ENCODE data around the gene GPHA2.

DNA sequence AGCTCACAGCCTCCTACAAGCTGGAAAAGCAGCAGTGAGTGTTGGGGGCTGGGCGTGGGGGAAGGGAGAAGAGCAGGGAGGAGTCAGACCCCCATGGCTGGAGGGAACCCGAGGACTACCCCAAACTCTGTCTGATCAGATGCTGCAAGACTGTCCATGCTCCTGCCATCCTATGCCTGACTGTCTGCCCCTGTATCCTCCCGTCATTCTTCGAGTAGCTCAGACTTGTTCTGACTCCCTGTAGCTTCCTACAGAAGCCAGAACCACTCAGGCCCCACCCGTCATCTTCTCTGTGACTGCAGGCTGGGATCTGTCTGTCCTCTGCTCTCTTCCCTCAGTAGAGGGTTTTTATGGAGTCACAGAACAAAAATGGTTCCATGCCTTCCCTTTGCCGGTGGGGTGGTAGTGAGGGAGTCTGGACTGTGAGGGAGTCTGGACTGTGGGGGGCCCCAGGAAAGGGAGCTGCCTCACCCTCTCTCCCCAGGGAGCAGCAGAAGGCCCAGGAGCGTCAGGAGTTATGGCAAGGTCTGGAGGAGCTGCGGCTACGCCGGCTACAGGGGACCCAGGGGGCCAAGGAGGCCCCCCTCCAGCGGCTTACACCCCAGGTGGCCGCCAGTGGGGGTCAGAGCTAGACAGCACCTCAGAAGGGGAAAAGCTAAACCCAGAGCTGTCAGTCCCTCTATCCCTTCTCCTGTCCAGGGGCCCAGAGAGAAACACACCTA lies 2.3 kb downstream of the GPHA2 start:
- TF ChIP-seq MAX (IDR thresholded peaks at IDR 0.05): no peak
- TF ChIP-seq TAF1 (IDR thresholded peaks at IDR 0.05; ENCODE audit: low read depth): no peak
- no peak for TF ChIP-seq FOXM1 (IDR thresholded peaks at IDR 0.05; ENCODE audit: borderline replicate concordance, low read depth)
- TF ChIP-seq, protein P1, sequence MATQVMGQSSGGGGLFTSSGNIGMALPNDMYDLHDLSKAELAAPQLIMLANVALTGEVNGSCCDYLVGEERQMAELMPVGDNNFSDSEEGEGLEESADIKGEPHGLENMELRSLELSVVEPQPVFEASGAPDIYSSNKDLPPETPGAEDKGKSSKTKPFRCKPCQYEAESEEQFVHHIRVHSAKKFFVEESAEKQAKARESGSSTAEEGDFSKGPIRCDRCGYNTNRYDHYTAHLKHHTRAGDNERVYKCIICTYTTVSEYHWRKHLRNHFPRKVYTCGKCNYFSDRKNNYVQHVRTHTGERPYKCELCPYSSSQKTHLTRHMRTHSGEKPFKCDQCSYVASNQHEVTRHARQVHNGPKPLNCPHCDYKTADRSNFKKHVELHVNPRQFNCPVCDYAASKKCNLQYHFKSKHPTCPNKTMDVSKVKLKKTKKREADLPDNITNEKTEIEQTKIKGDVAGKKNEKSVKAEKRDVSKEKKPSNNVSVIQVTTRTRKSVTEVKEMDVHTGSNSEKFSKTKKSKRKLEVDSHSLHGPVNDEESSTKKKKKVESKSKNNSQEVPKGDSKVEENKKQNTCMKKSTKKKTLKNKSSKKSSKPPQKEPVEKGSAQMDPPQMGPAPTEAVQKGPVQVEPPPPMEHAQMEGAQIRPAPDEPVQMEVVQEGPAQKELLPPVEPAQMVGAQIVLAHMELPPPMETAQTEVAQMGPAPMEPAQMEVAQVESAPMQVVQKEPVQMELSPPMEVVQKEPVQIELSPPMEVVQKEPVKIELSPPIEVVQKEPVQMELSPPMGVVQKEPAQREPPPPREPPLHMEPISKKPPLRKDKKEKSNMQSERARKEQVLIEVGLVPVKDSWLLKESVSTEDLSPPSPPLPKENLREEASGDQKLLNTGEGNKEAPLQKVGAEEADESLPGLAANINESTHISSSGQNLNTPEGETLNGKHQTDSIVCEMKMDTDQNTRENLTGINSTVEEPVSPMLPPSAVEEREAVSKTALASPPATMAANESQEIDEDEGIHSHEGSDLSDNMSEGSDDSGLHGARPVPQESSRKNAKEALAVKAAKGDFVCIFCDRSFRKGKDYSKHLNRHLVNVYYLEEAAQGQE (IDR thresholded peaks at IDR 0.05; ENCODE audit: low read depth): no peak
- no peak for TF ChIP-seq YY1 (IDR thresholded peaks at IDR 0.05; ENCODE audit: low read depth)
- TF ChIP-seq RAD21 (IDR thresholded peaks at IDR 0.05; ENCODE audit: low read depth): no peak
- TF ChIP-seq ZBTB7A (IDR thresholded peaks at IDR 0.05; ENCODE audit: low read depth): no peak
- no peak for TF ChIP-seq CREB1 (IDR thresholded peaks at IDR 0.05; ENCODE audit: low read depth)
